ENCODE data around the gene PRSS21.

DNA sequence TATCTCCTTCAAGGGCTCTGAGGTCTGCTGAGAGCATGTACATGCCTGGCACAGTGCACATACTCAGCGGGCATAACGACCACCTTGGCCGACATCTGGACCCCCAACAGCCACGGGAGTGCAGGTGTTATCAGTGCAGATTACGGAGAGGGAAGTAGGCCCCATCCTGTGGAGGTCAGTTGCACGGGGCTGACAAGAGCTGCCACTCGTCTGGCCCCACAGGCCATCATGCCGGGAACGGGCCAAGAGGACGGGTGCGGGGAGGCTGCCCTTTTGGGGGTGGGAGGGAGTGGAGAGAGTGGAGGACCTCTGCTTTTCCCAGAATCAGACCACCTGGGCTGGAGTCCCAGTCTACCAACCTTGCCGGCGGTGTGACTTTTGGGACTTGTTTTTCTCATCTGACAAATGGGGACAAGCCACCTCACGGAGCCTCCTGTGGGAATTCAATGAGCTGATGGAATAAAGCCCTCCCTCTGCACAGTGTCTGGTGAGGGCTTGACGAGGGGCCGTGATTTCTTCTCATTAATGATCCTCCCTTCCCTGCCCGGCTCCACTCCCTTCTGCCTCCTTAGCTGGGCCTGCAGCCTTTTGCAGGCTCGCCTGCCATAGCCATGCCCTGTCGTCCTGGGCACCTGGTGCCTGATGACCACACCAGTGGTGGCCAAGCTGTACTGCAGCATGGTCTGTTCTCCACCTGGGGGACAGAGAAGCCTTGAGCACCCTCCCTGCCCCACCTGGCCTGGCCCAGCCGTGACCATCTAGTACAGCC, 34.3 kb upstream of the PRSS21 start:
- TF ChIP-seq EZH2 (IDR thresholded peaks at IDR 0.05; ENCODE audit: insufficient read depth, poor library complexity, severe bottlenecking) (no peak), EZH2phosphoT487 (IDR thresholded peaks at IDR 0.05; ENCODE audit: insufficient read depth, low read depth) (no peak)
